GM21619 (cell line): ENCODE data around the gene ZDHHC5.

ENCODE experiments used
- ATAC-seq: cut with Tn5 transposase; IDR thresholded peaks from one replicate; pipeline ENCODE4 v1.9.1; 2021; ENCODE audit not compliant: unreplicated experiment

Gene ZDHHC5

DNA sequence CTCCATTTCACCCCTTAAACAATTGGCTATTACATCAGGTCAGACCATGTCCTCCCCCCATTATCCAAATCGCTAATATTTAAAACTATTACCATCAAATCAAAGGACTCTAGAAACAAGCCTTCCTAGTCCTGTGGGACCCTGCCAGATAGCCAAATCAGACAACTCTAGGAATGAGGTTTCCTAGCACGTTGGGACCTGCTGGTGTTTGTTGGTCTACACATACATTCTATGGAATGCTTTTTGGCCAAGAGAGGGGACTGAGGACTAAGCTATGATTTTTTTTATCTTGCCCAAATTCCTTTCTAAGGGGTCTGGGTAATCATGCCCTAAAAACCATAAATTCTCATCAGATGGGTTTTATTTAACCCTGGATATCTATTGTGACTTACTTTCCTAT lies 59.3 kb downstream of the ZDHHC5 start:
- ATAC-seq, result no peak

DNA sequence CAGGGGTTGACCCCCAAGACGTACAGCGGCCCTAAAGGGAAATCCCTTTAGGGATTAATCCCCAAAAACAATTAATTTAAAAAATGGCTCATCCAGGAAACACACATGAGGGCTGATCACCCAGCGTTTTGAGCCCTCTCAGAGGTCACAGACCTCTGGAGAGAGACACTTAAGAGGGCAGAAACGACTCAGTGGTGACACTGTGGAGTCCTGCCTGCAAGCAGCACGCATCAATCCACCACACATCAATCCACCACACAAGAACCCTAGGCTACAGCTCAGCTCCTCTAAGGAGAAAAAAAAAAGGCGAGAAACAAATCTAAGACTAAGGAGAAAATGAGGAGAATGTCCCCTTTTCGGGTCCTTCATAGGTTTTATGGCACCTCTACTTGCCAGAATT lies 60.9 kb downstream of the ZDHHC5 start:
- no peak for ATAC-seq

DNA sequence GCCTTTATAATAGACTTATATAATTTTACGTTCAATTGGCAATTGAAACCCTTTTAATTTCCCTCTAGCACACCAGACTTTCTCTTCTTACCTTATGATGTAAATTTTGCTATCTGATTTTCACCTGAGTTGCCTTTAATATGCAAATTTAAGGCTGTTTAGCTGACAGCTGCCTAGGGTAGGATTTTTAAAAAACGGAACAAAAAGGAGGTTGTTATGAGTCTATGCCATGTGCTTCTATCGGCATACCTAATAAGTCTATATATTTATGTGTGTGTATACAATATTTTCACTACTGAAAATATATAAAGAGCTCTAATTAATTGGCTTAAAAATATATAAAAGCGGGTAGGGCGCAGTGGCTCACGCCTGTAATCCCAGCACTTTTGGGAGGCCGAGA lies 61.6 kb downstream of the ZDHHC5 start:
- no peak for ATAC-seq

DNA sequence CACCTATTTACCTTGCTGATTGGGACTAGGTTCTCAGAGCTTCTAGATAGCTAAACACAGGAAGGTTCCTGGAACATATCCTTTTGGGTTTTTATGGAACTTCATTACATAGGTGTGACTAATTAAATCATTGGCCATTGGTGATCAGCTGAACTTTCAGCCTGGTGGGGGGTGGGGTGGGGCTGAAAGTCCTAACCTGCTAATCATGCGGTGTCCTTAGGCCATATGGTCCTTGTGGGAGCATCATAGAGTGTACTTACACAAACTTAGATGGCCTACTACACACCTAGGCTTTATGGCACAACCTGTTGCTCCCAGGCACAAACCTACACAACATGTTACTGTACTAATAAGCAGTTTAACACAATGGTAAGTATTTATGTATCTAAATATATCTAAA lies 64.7 kb downstream of the ZDHHC5 start:
- ATAC-seq, result no peak

DNA sequence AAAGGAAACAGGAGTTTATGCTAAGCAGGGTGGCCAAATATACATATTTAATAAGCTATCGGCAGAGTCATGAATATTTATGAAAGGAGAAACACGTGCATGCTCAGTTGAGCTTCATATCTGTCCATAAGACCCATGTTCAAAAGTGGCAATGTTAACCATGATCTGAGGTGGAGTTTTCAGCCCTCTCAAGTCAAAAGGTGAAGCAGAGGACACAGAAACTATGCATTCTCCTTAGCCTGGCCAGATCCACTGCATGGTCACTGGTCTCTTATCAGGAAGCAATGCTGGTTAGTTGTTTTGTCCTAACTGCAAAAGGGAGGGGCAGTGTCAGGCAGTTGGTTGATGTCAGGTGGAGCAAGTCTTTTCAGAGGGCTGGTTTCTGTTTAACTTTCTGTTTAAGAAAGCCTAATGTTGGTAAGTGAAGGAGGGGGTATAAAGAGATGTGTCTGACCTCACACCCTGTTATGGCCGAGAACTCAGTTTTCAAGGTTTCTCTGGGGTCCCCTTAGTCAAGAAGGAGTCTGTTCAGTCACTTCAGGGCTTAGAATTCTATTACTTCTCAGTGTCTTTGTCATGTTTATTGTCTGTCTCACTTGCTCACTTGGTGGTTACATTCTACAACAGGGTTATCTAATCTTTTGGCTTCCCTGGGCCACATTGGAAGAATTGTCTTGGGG lies 67.8 kb downstream of the ZDHHC5 start:
- ATAC-seq, result no peak

DNA sequence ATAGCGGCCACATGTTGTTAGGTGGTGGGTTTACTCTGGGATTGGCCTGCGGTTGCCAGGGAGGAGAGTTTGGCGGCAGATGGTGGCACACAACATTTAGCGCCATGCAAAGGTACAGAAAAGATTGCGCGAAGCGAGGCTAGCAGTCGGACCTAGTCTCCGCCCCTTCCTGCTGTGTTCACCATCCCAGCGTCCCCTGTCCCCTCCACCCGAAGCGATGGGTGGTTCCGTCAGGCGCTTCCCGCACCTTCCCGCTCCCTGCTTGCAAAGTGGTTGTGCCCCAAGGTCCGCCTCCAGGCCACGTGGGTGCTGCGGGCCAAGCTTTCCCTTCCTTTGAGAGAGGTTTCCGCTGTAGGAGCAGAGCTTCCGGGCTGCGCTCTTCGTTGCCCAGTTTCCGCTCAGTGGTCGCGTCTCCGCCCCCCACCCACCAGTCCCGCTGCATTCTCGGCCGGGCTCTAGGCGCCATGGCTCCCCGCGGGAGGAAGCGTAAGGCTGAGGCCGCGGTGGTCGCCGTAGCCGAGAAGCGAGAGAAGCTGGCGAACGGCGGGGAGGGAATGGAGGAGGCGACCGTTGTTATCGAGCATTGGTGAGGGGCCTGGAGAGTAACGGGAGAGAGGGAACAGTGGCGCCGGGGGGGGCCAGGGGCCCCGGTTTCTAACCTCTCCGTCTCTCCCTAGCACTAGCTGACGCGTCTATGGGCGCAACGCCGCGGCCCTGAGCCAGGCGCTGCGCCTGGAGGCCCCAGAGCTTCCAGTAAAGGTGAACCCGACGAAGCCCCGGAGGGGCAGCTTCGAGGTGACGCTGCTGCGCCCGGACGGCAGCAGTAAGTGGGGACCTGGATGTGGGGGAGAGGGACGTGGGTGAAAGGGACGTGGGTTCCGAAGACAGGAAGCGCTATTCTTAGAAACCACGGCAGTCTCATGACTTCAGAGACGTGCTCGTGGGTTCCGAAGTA lies 73.5 kb downstream of the ZDHHC5 start, which contains the start of gene SELENOH:
TSS of gene SELENOH (plus strand) at position 360 of the 955 bp plus-strand sequence. CDS start at position 465, 105 bp downstream.
- peak; percentile 91 for ATAC-seq

DNA sequence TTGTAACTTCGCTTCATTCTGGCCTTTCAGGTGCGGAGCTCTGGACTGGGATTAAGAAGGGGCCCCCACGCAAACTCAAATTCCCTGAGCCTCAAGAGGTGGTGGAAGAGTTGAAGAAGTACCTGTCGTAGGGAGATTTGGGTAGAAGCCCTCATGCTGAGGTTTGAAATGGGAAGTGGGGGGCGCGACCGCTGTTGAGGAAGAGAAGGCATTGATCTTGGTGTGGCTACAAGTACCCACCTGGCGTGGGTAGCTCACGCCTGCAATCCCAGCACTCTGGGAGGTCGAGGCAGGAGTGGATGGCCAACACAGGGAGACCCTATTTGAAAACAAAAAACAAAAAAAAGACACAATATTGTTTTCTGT lies 74.2 kb downstream of the ZDHHC5 start:
- no peak for ATAC-seq

DNA sequence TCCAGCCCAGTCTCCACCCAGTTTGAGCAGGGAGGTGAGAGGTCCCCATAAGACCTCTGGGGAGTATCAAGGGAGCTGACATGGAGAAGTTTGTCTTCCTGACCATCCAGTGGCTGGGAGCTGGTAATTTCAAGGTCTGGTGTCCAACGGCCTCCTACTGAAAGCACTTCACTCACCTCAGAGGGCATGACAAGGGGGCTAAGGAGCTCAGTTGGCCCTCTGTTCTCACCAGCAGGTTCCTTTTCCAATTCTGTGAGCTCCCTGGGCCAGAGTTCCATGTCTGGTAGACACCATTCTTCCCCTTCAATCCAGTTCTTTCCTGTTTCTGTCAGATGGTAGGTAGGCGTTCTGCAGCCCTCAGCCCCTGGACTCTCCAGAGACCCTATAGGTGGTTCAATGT lies 76.4 kb downstream of the ZDHHC5 start:
- ATAC-seq, result no peak

DNA sequence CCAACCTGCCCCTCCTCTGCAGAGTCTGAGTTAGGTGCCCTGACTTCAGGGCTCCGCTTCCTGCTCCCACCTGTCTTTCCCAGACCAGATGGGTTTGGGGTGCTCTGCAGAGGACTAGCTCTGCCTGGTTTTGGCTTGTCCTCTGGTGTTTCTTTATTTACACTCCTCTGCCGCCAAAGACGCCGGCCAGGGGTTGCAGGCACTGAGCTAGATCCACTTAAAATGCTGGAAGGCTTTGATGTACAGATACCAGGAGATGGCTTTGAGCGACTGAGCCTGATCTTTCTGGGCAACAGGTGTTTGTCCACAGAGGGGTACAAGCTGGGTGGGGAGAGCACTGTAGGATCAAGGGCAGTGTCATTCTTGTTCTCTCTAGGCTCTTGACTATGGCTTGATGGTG lies 77.3 kb downstream of the ZDHHC5 start:
- no peak for ATAC-seq

DNA sequence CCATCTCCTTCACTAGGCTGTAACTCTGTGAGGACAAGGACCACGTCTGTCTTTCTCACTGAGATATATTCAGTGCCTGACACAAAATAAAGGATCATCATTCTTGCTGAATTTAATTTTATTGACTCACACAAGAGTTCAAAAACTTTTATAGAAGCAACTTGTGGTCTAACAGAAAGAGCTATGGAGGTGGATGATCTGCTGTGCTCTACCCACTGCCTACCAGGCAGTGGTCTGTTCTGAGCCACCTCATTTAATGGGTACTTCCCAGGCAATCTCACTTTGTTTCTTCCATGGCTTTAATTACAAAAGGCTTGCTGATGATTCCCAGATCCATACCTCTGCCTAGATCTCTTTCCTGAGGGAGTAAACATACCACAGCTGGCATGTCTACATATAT lies 79.0 kb downstream of the ZDHHC5 start:
- ATAC-seq, result no peak
